Adrenal gland (tissue), 12 donors: ENCODE measurements around the gene TM6SF1. TPM values are rescaled to one million over a fixed set of nuclear protein-coding genes. Genes with fewer than 3 reads are reported as not detected.

Source experiments
- DNase-seq, 7 donors: peaks; one replicate each; pipeline ENCODE4 v3.0.0-alpha.2; 2019 to 2020
- H3K27ac ChIP-seq, 5 donors: fragments of 200-600 bp; sonication (generic) in 4 of 5; 1 replicate in 3 of 5; 2 replicates in 2 of 5; pipeline versions ENCODE4 v1.5.1 to v1.8.0; 2016 to 2020; ENCODE audit warnings: mild to moderate bottlenecking in 1 of 5
- H3K27me3 ChIP-seq: fragments of 200-600 bp; 2 replicates; pipeline ENCODE4 v1.8.0; 2021
- H3K36me3 ChIP-seq, 2 donors: fragments of 200-600 bp; replicated peaks in 1 of 2; 1 replicate in 1 of 2; 2 replicates in 1 of 2; pipeline versions ENCODE4 v1.5.1 to v1.8.0; 2018 to 2022
- H3K4me1 ChIP-seq, 2 donors: fragments of 200-600 bp; replicated peaks in 1 of 2; 1 replicate in 1 of 2; 2 replicates in 1 of 2; pipeline versions ENCODE4 v1.5.1 to v1.8.0; 2018 to 2021
- H3K4me3 ChIP-seq, 4 donors: fragments of 200-600 bp; sonication (generic) in 3 of 4; one replicate each; pipeline ENCODE4 v1.5.1; 2016 to 2018
- H3K9me3 ChIP-seq, 3 donors: fragments of 200-600 bp; sonication (generic) in 1 of 3; replicated peaks in 1 of 3; 1 replicate in 2 of 3; 2 replicates in 1 of 3; pipeline versions ENCODE4 v1.5.1 to v1.8.0; 2016 to 2021
- CTCF ChIP-seq, 6 experiments: fragments of 450-650 bp in 4 of 6; fragments of 200-600 bp in 2 of 6; sonication (generic) in 1 of 6; IDR thresholded peaks; 1 replicate in 5 of 6; 2 replicates in 1 of 6; pipeline versions ENCODE4 v1.5.1 to v1.8.0; 2016 to 2021; ENCODE audit warnings: antibody characterized with exemption in 6 of 6, mild to moderate bottlenecking in 2 of 6, moderate library complexity in 1 of 6
- POLR2A ChIP-seq, 2 donors: fragments of 450-650 bp; IDR thresholded peaks; one replicate each; pipeline ENCODE4 v1.6.1; 2017; ENCODE audit warnings: antibody characterized with exemption in 2 of 2, mild to moderate bottlenecking in 2 of 2, moderate library complexity in 1 of 2
- WGBS, 4 donors: extraction: QIAGEN DNeasy Blood & Tissue Kit in 2 of 4; methylation state at CpG; one replicate each; pipeline versions ENCODE4 v1.1.5 to v1.1.7; 2013 to 2017; 5-methylcytosine and 5-hydroxymethylcytosine counted together
- intact Hi-C, 2 donors: fragments of 100-400 bp; cut with DNase I; formaldehyde crosslinking; loops; one replicate each; pipeline versions ENCODE4 v1.14.1 to v1.15.0; 2022 to 2023
- polyA plus RNA-seq, 3 donors: library from polyadenylated mRNA; stranded (reverse); fragments of 200-250 nt in 2 of 3; fragments of 350-450 nt in 1 of 3; fragmentation: Illumina TruSeq in 1 of 3; extraction: RNeasy Lipid Tissue Mini Kit (QIAGEN cat#74804) in 1 of 3; gene quantifications; one replicate each; pipeline ENCODE4 v1.2.3, GENCODE V29; 2013 to 2014
- total RNA-seq, 9 donors: library from RNA; depleted of rRNA in 4 of 9; stranded (reverse); fragments of >200 nt in 4 of 9; fragments of 120-200 nt in 1 of 9; fragmentation: NEBNext Ultra II Directional in 1 of 9; extraction: Animal tissue kit (Norgen Biotek cat#: 25700) in 1 of 9; gene quantifications; one replicate each; pipeline versions ENCODE4 v1.1.0 to v1.2.4, GENCODE V29; 2013 to 2023
- donor health status: healthy with polysubstance abuse.
- donor health status: Bipolar disorder and iron deficiency.
- donor health status: DM: yes; HTN: yes; CAD: no.
- donor health status: DM: no; HTN: no; CAD: no.
- donor health status: DM: no; HTN: no; CAD: no.
- donor health status: DM: yes; HTN: yes; CAD: no.

The TM6SF1 gene
- total and polyA plus RNA-seq, 12 donors = 0.67 to 9.5 (median 4.3) TPM

- no peak for DNase-seq
- H3K4me1 ChIP-seq = peaks cover 14 to 70% of the 10 kb centered on the region in 2 donors
- intact Hi-C loops = no loop called here
- no peaks in the 10 kb centered on the region for H3K36me3 ChIP-seq
- H3K4me3 ChIP-seq = peak overlapping the region in 1 of 4 donors; percentile 7
- no peaks in the 10 kb centered on the region for H3K27me3 ChIP-seq
- no peak for TF ChIP-seq POLR2A (IDR thresholded peaks at IDR 0.05)
- no peak for TF ChIP-seq CTCF (IDR thresholded peaks at IDR 0.05)
- H3K9me3 ChIP-seq = no peaks in the 10 kb centered on the region
- H3K27ac ChIP-seq = peak overlapping the region in 2 of 5 donors; percentile 4
- WGBS, 4 donors = 85 to 90% (median 88%) methylated on average over 4 of the region's 4 CpGs
Measured at GRCh38 chr15:83063551-83063950, 43.9 kb upstream of the TM6SF1 start.

- H3K27ac ChIP-seq = no peak overlapping the region
- H3K27me3 ChIP-seq = no peaks in the 10 kb centered on the region
- no peak for DNase-seq
- H3K4me1 ChIP-seq = peaks cover 14 to 57% of the 10 kb centered on the region in 2 donors
- 55 to 59% (median 56%) methylated on average over 4 of the region's 4 CpGs for WGBS, 4 donors
- no peaks in the 10 kb centered on the region for H3K36me3 ChIP-seq
- H3K9me3 ChIP-seq = no peaks in the 10 kb centered on the region
- TF ChIP-seq POLR2A (IDR thresholded peaks at IDR 0.05) (no peak), CTCF (IDR thresholded peaks at IDR 0.05) (no peak)
- peak overlapping the region in 1 of 4 donors; percentile 93 for H3K4me3 ChIP-seq
- intact Hi-C loops = loop anchor here in 1 of 2 donors (5.0 kb wide), 1 partner anchor 142 kb away; the partner anchor contains the start of gene HDGFL3
Measured at GRCh38 chr15:83064859-83065258, 42.6 kb upstream of the TM6SF1 start.

GRCh38 chr15:83065431-83065830 is 42.0 kb upstream of the TM6SF1 start:
- H3K9me3 ChIP-seq = no peaks in the 10 kb centered on the region
- peaks cover 14 to 56% of the 10 kb centered on the region in 2 donors for H3K4me1 ChIP-seq
- no peak overlapping the region for H3K27ac ChIP-seq
- H3K4me3 ChIP-seq = peak overlapping the region in 1 of 4 donors; percentile 93
- DNase-seq = no peak
- TF ChIP-seq CTCF (IDR thresholded peaks at IDR 0.05) (no peak), POLR2A (IDR thresholded peaks at IDR 0.05) (no peak)
- WGBS, 4 donors = 25 to 38% (median 33%) methylated on average over 3 of the region's 3 CpGs
- intact Hi-C loops = loop anchor here in 1 of 2 donors (5.0 kb wide), 1 partner anchor 142 kb away; the partner anchor contains the start of gene HDGFL3
- H3K27me3 ChIP-seq = no peaks in the 10 kb centered on the region
- H3K36me3 ChIP-seq = no peaks in the 10 kb centered on the region

- 5 to 7% (median 6%) methylated on average over 21 to 42 of the region's 42 CpGs for WGBS, 4 donors
- TF ChIP-seq CTCF (IDR thresholded peaks at IDR 0.05) (no peak), POLR2A (IDR thresholded peaks at IDR 0.05) (no peak)
- DNase-seq = peak in 3 of 7 donors; percentile 12 to 31 (median 22)
- peaks cover 14 to 55% of the 10 kb centered on the region in 2 donors for H3K4me1 ChIP-seq
- no peaks in the 10 kb centered on the region for H3K9me3 ChIP-seq
- peak overlapping the region; percentile 83 to 98 (median 96) for H3K27ac ChIP-seq
- no peaks in the 10 kb centered on the region for H3K27me3 ChIP-seq
- intact Hi-C loops = loop anchor here in 1 of 2 donors (5.0 kb wide), 1 partner anchor 141 kb away; the partner anchor contains the start of gene HDGFL3
- peak overlapping the region; percentile 26 to 96 (median 94) for H3K4me3 ChIP-seq
- H3K36me3 ChIP-seq = no peaks in the 10 kb centered on the region
Measured at GRCh38 chr15:83066034-83066733, 41.3 kb upstream of the TM6SF1 start.
